NCI-H460 (cell line): ENCODE results near the gene TBC1D23. TPM values are rescaled to one million over a fixed set of nuclear protein-coding genes. Genes with fewer than 3 reads are reported as not detected.
"Not testable (repeated sequence)": the region's sequence is repeated elsewhere in the genome, so short reads cannot be mapped to it uniquely, and the experiment has no call there.

Experiments used
- DNase-seq: peaks from one replicate; pipeline ENCODE4 v3.0.0-alpha.2; 2016; ENCODE audit warnings: low read depth; ENCODE audit errors: extremely low read depth
- total RNA-seq: library from RNA; depleted of rRNA; stranded (reverse); fragments of >200 nt; shearing (Covaris generic); gene quantifications from 2 replicates; pipeline ENCODE4 v1.2.3, GENCODE V29; 2014

The TBC1D23 gene
- total RNA-seq, 1 experiment from 2014 or later: 19.2 TPM

DNA sequence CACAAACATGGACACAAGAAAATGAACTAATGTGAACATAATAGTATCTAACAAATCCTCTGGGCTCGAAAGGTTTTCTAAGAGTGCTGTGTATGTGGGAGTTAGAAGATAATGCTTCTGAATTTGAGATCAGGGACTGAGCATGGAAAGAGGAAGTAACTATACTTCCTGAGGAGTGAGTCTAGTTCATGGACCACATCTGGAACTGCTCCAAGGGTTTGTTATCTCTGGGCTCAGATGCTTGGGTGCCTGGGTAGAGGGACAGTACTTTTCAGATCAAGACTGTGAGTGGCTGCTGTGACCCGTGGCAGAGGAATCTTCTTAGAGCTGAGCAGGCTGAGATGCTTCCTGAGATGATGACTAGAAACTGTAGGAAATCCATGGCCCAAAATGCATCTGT lies 28.5 kb downstream of the TBC1D23 start:
- DNase-seq: no peak

DNA sequence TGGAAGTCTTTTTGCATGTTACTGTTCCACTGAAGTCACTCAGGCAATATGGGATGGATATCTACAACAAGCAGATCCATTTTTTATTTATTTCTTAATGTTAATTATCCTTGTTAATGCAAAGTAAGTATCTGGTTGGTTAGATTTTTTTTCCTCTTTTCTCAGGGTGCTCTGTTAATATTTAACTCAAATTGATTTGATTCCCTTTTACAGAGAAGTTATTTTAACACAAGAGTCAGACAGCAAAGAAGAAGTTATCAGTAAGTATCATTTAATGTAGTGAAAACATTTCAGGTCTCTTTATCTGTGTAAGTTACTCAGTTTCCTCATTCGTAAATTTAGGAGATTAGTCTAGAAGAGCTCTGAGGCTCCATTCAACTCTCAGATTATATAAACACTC lies 34.3 kb downstream of the TBC1D23 start:
- no peak for DNase-seq

GRCh38 chr3:100297784-100298183 lies 37.0 kb downstream of the TBC1D23 start:
- no peak for DNase-seq

- no peak for DNase-seq
Observed at GRCh38 chr3:100299016-100299415, 38.2 kb downstream of the TBC1D23 start.

DNA sequence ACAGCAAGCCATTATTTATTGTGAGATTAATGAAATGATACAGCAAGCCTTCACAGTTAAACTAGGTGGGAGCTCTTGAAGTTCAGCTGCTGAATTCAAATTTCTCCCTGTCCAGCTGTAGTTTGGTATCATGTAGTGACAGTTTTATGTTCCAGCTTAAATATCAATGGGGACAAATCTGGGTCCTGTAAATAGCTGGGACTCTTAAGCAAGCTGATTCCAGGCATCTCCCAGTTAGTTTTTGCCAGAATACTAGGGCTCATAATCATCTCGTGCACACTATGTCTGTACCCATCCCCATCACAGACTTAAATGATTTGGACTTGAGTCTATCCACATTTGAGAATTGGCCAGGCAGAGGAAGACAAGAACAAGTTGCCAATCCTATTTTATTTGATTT lies 45.9 kb downstream of the TBC1D23 start:
- no peak for DNase-seq

GRCh38 chr3:100310355-100310965 lies 49.7 kb downstream of the TBC1D23 start:
- no peak for DNase-seq

DNA sequence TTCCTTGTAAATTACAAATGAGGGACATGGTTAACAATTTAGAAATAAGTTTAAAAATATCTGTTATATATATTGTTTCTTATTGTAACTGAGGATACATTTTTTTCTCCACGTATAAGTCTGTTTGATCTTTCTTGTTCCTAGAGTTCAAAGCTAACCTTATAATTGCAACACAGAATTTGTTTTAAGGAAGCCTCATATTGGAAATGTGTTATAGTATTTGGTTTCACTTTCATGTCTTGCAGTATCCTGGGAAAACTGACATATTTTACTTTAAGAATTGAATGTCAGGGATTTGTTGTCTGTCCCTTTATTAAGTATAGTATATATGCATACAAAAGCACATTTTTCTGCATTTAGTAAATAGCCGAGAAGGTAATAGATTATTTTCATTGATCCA lies 50.2 kb downstream of the TBC1D23 start:
- no peak for DNase-seq

GRCh38 chr3:100316641-100317069 lies 55.9 kb downstream of the TBC1D23 start:
- peak; percentile 38 for DNase-seq

- no peak for DNase-seq
Observed at GRCh38 chr3:100317912-100318311, 57.1 kb downstream of the TBC1D23 start.

- no peak for DNase-seq
Observed at GRCh38 chr3:100319951-100320350, 59.2 kb downstream of the TBC1D23 start.

DNA sequence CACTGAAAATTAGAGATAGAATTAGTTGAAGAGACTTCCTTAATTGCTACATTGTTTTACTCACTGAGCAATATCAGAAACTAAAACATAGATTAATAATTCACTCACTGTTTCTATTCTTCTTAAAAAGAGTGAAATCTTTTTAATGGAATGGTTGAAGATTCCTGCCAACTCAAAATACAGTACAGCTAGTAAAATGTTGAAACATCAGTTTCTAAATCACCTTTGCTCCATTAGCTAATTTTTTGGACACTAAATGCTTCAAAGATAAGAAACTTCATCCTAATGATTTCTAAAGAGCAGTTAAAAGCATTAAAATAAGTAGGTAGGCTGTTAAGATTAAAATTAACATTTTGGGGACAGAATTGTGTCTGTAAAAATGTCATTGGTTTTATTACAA lies 63.3 kb downstream of the TBC1D23 start:
- no peak for DNase-seq

- DNase-seq: no peak
Observed at GRCh38 chr3:100325827-100326226, 65.0 kb downstream of the TBC1D23 start.

DNA sequence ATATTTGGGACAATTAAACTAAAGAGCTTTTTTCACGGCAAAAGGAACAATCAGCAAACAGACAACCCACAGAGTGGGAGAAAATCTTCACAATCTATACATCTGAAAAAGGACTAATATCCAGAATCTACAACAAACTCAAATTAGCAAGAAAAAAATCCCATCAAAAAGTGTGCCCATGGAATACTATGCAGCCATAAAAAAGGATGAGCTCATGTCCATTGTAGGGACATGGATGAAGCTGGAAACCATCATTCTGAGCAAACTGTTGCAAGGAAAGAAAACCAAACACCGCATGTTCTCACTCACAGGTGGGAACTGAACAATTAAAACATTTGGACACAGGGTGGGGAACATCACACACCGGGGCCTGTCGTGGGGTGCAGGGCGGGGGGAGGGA lies 66.6 kb downstream of the TBC1D23 start:
- not testable (repeated sequence) for DNase-seq

DNA sequence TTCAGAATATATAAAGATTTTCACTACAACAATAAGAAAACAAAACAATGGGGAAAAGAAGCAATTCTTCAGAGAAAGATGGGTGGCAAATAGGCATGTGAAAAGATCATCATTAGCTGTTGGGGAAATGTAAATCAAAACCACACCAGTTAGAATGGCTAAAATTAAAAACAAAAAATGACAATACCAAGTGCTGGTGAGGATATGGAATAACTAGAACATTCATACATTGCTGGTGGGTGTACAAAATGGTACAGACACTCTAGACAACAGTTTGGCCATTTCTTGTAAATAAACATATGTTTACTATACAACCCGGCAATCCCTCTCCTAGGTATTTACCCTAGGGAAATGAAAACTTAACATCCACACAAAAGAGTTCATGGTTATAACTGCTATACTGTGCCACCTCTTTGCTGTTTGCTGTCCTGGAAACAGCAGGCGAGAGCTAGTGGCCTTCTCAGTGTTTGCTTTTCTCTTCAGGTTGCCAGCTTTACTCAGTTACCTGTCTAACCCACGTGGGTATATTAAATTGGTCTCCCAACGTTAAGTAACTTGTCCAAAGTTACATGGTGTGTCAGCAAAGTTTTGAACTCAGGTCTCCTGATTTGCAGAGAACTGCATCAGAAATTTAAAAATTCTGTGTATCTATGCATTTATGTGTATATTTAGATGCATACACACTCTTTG lies 69.2 kb downstream of the TBC1D23 start:
- DNase-seq: no peak

DNA sequence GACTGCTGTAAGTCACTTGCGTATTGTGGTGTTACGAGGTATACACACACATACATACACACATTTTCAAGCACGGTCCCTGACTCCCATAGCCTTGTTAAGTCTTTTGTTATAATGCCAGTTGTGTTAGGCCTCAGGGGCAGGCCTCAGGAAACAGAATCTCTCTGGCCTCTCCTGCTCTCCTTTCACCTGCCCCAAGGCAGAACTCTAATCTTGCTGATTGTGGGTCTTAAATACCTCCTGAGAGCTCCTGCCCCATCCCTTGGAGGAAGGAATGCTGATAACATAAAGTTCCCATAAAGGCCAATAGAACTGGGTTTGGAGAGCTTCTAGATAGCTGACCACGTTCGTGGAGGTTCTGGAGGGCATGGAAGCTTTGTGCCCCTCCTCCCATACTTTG lies 69.9 kb downstream of the TBC1D23 start:
- no peak for DNase-seq

GRCh38 chr3:100331660-100332059 lies 70.9 kb downstream of the TBC1D23 start:
- no peak for DNase-seq

- DNase-seq: no peak
Observed at GRCh38 chr3:100333051-100333450, 72.3 kb downstream of the TBC1D23 start.

DNA sequence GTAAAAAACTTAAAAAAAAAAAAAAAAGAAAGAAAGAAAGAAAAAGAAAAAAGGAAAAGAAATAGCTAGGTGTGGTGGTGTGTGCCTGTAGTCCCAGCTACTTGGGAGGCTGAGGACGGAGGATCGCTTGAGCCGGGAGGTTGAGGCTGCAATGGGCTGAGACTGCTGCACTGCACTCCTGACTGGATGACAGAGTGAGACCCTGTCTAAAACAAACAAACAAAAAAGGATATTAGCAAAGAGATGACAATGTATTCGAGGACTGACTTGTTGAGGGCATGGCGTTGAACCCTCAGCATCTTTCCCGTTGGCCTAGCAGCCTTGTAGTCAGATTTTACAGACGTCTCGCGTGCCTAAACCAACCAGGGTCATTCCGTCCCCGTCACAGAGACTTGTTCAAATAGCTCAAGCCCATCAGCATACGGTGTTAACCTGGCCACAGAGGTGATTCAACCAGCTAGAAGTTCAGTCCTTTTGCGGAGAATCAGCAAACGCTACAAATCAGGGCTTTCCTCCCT lies 73.2 kb downstream of the TBC1D23 start:
- DNase-seq: no peak

- DNase-seq: peak; percentile 67
Observed at GRCh38 chr3:100334488-100335351, 73.9 kb downstream of the TBC1D23 start, which contains the start of gene NIT2. Gene NIT2 (plus strand): TSS chr3:100334757. CDS start chr3:100334792, 35 bp downstream.

GRCh38 chr3:100335434-100335833 lies 74.6 kb downstream of the TBC1D23 start:
- no peak for DNase-seq

GRCh38 chr3:100336229-100336628 lies 75.4 kb downstream of the TBC1D23 start:
- not testable (repeated sequence) for DNase-seq
